RWPE1 (cell line): ENCODE data around the gene LMNTD1.
"Not testable (repeated sequence)": the region's sequence is repeated elsewhere in the genome, so short reads cannot be mapped to it uniquely, and the experiment has no call there.

Experiments
- CTCF ChIA-PET: fragments of 350-600 bp; sonication (Branson Sonifier 250); formaldehyde crosslinking; extraction: SDS; loops from one replicate; lab custom pipeline; 2021; lab: Yijun Ruan, JAX
- POLR2A ChIA-PET: fragments of 400-600 bp; formaldehyde crosslinking; extraction: SDS; loops from one replicate; lab custom pipeline; 2020; ENCODE audit warnings: antibody characterized with exemption; ENCODE audit not compliant: low non-redundant PET; lab: Yijun Ruan, JAX
- DNase-seq: peaks from one replicate; pipeline ENCODE4 v3.0.0; 2012; ENCODE audit warnings: low spot score
- H3K27ac ChIP-seq: fragments of 450-650 bp; 2 replicates; pipeline ENCODE4 v1.5.1; 2017
- TF ChIP-seq, protein P1 (sequence below): fragments of 450-650 bp; conservative IDR thresholded peaks from 2 replicates; pipeline ENCODE4 v1.5.1; 2017; ENCODE audit warnings: low read depth, mild to moderate bottlenecking

Gene LMNTD1

DNA sequence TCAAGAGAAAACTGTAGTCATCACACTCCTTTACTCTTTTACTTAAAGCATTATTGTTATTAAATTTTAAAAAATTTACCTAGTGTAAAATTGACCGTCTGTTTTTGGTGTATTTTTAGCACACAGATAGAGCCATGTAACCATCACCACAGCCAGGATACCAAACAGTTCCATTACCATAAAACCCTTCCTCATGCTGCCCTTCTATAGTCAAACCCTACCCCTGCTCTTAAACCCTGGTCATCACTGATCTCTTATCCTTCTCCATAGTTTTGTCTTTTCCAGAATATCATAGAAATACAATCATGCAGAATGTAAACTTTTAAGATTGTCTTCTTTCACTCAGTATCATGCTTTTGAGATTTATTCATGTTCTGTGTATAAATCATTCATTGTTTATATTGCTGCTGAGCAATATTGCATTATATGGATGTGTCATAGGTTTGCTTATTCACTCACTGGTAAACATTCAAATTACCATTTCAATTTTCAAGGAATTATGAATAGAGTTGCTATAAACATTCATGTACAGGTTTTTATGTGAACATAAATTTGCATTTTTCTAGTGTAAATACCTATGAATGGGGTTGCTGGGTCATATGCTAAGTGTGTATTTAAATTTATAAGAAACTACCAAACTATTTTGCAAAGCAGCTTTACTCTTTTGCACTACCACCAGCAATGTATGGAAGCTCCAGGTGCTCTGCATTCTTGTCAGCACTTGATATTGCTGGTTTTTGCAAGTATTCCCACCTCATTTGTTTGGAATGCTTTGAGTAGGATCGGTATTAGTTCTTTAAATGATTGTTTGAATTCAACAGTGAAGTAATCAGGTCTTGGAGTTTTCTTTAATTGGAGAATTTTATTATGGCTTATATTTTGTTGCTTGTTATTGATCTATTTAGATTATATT is 125.5 kb downstream of the LMNTD1 start:
- ChIA-PET POLR2A (no interaction called here), CTCF (no interaction called here)
- H3K27ac ChIP-seq = no peak overlapping the region
- no peak for DNase-seq
- TF ChIP-seq, protein P1, sequence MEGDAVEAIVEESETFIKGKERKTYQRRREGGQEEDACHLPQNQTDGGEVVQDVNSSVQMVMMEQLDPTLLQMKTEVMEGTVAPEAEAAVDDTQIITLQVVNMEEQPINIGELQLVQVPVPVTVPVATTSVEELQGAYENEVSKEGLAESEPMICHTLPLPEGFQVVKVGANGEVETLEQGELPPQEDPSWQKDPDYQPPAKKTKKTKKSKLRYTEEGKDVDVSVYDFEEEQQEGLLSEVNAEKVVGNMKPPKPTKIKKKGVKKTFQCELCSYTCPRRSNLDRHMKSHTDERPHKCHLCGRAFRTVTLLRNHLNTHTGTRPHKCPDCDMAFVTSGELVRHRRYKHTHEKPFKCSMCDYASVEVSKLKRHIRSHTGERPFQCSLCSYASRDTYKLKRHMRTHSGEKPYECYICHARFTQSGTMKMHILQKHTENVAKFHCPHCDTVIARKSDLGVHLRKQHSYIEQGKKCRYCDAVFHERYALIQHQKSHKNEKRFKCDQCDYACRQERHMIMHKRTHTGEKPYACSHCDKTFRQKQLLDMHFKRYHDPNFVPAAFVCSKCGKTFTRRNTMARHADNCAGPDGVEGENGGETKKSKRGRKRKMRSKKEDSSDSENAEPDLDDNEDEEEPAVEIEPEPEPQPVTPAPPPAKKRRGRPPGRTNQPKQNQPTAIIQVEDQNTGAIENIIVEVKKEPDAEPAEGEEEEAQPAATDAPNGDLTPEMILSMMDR = no peak

DNA sequence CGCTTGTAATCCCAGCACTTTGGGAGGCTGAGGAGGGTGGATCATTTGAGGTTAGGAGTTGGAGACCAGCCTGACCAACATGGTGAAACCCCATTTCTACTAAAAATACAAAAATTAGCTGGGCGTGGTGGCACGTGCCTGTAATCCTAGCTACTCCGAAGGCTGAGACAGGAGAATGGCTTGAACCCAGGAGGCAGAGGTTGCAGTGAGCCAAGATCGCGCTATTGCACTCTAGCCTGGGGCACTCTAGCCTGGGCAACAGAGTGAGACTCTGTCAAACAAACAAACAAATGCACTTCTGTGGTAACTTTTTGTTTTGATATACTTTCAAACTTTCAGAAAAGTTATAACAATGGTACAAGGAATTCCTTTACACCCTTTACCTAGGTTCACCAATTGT is 126.3 kb downstream of the LMNTD1 start:
- POLR2A ChIA-PET, DNase-seq, H3K27ac ChIP-seq: not testable (repeated sequence)
- CTCF ChIA-PET = interaction anchor here (0.6 kb wide), 2 partner anchors 12 to 536 kb away, joined by 3 to 6 read pairs; no protein-coding TSS in a partner anchor
